Measurements from ENCODE around the gene TLDC2. TPM values are rescaled to one million over a fixed set of nuclear protein-coding genes. Genes with fewer than 3 reads are reported as not detected.

The TLDC2 gene
- total RNA-seq, result 0.13 and 0.26 TPM in 2 replicates

DNA sequence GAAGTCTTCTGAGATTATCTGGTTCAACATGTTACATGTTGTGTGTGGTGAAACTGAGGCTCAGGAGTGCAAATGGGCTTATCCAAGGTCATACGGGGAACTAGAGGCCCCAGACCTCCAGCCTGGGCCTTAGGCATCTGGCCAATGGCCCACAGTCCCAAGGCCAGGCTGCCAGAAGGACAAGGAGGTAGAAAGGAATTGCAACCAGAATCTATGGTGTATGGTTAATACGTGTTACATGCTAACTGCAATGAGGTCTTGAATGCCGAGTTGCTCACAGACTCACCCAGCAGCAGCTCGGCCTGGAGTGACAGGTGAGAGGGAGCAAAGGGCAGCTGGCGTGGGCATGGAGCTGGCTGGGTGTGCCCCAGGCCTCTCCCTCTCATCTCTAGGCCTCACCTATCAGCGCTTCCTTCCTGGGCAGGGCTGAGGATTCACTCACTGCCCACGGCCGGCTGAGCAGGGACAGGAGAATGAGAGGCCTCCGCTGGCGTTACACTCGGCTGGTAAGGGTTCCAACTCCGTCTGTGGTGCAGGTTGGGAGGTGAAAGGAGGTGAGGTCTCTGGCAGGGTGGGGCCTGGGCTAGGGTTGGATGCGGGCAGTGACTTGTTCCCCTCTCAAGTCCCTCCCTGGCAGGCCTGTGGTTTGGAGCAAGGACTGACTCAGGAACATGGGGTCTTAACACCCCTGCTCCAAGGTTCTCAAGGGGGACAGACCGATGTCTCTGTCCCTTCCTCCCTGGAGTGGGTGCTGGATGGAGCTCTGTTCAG is at the start of gene TLDC2:
Gene TLDC2, plus strand, starts transcription at position 437 of the 771 bp plus-strand sequence. Its CDS starts 37 bp downstream, at position 474.
- Histone ChIP-seq H3K4me3 (ENCODE audit: low read depth, low read length) (no peak within 1 kb of the TSS), H3K36me3 (ENCODE audit: control insufficient read depth, insufficient read depth, low read length) (no peaks in the 10 kb centered on the region), H3K27me3 (ENCODE audit: control insufficient read depth, insufficient read depth, low read length) (no peaks in the 10 kb centered on the region)
- FAIRE-seq (no peak), DNase-seq (ENCODE audit: low read depth) (no peak)
- TF ChIP-seq CTCF (IDR thresholded peaks at IDR 0.05; ENCODE audit: insufficient read depth, low read length, severe bottlenecking), result no peak

GRCh38 chr20:36826554-36827244 is 49.2 kb upstream of the TLDC2 start:
- FAIRE-seq (no peak), DNase-seq (ENCODE audit: low read depth) (no peak)
- no peaks in the 10 kb centered on the region for H3K27me3 ChIP-seq (ENCODE audit: control insufficient read depth, insufficient read depth, low read length)
- H3K36me3 ChIP-seq (ENCODE audit: control insufficient read depth, insufficient read depth, low read length), result peaks cover 15% of the 10 kb centered on the region
- no peak for TF ChIP-seq CTCF (IDR thresholded peaks at IDR 0.05; ENCODE audit: insufficient read depth, low read length, severe bottlenecking)
- no peak overlapping the region for H3K4me3 ChIP-seq (ENCODE audit: low read depth, low read length)

DNA sequence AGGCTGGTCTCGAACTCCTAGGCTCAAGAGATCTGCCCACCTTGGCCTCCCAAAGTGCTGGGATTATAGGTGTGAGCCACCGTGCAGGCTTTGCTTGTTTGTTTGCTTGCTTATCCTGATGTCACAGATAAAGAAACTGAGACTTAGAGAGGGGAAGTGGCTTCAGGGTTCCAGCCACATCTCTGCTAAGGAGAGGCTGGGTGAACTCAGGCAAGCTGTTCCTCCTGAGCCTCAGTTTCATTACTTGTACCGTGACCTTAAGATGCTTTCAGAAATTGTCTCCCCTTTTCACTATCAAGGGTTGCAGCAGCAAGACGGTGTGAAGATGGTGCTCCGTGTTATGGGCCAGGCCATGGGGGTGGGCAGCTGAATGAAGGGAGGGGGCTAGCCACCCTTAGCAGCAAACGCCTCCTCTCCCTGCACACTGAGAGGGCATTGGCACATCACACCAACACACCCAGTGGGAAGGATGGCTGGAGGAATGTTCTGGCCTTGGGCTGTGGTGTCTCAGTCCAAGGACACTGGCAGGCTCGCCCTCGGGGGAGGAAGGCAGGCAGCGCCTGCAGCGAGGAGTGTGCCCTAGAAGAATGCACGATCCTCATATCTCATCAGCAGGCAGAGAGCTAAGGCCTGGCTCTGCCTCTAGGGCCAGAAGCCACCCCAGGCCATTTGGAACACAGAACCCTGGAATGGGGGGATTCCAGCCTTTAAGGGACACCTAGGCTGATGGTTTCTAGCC is 48.2 kb upstream of the TLDC2 start:
- H3K27me3 ChIP-seq (ENCODE audit: control insufficient read depth, insufficient read depth, low read length), result no peaks in the 10 kb centered on the region
- no peak for DNase-seq (ENCODE audit: low read depth)
- TF ChIP-seq CTCF (IDR thresholded peaks at IDR 0.05; ENCODE audit: insufficient read depth, low read length, severe bottlenecking), result no peak
- no peak overlapping the region for H3K4me3 ChIP-seq (ENCODE audit: low read depth, low read length)
- peaks cover 16% of the 10 kb centered on the region for H3K36me3 ChIP-seq (ENCODE audit: control insufficient read depth, insufficient read depth, low read length)
- FAIRE-seq, result no peak

GRCh38 chr20:36830791-36831691 is 44.9 kb upstream of the TLDC2 start:
- H3K4me3 ChIP-seq (ENCODE audit: low read depth, low read length), result no peak overlapping the region
- FAIRE-seq (no peak), DNase-seq (ENCODE audit: low read depth) (no peak)
- H3K36me3 ChIP-seq (ENCODE audit: control insufficient read depth, insufficient read depth, low read length), result peaks cover 14% of the 10 kb centered on the region
- TF ChIP-seq CTCF (IDR thresholded peaks at IDR 0.05; ENCODE audit: insufficient read depth, low read length, severe bottlenecking), result peak; percentile 19
- H3K27me3 ChIP-seq (ENCODE audit: control insufficient read depth, insufficient read depth, low read length), result no peaks in the 10 kb centered on the region

GRCh38 chr20:36832791-36833190 is 43.1 kb upstream of the TLDC2 start:
- peaks cover 10% of the 10 kb centered on the region for H3K36me3 ChIP-seq (ENCODE audit: control insufficient read depth, insufficient read depth, low read length)
- TF ChIP-seq CTCF (IDR thresholded peaks at IDR 0.05; ENCODE audit: insufficient read depth, low read length, severe bottlenecking), result no peak
- H3K27me3 ChIP-seq (ENCODE audit: control insufficient read depth, insufficient read depth, low read length), result no peaks in the 10 kb centered on the region
- DNase-seq (ENCODE audit: low read depth), result no peak
- no peak for FAIRE-seq
- H3K4me3 ChIP-seq (ENCODE audit: low read depth, low read length), result no peak overlapping the region
